ENCODE measurements around the gene SPNS2.

Gene SPNS2

DNA sequence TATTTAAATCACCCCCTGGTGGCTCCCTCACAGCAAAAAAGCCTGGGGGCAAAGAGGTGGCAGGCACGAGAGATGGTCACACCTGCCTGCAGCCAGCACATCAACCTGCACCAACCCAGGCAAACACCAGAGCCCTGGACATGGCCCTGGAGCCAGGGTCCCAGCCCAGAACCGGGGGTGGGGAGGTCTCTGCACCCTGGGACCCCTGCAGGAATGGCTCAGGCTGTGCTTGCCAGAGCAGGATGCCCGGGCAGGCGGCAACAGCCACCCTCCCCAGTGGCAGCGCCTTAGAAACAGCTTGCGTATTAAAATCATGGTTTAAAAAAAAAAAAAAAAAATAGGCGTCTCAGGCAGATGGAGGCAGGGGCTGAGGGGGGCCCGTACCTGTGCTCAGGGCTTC lies 40.3 kb downstream of the SPNS2 start:
- no peak for DNase-seq

- DNase-seq = no peak
Observed at GRCh38 chr17:4539576-4540223, 41.0 kb downstream of the SPNS2 start.

DNA sequence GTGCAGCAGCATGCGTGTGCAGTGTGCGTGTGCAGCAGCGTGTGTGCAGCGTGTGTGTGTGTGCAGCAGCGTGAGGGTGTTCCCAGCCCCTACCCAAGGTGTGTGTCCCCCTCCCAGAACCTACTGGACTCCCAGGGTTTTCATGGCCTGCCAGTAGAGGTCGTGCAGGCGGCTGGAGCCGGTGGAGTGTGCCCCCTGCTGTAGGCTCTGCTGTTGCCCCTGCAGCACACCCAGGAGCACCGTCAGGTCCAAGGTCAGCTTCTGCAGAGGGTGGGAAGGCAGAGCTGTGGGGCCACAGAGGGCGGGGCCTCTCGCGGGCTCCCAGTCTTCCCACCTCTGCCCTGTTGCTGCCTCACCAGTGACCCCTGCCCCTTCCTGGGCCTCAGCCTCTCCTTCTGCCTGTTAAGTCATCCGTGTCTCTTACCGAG lies 41.6 kb downstream of the SPNS2 start:
- no peak for DNase-seq

- no peak for DNase-seq
Observed at GRCh38 chr17:4540687-4541327, 42.1 kb downstream of the SPNS2 start.

DNA sequence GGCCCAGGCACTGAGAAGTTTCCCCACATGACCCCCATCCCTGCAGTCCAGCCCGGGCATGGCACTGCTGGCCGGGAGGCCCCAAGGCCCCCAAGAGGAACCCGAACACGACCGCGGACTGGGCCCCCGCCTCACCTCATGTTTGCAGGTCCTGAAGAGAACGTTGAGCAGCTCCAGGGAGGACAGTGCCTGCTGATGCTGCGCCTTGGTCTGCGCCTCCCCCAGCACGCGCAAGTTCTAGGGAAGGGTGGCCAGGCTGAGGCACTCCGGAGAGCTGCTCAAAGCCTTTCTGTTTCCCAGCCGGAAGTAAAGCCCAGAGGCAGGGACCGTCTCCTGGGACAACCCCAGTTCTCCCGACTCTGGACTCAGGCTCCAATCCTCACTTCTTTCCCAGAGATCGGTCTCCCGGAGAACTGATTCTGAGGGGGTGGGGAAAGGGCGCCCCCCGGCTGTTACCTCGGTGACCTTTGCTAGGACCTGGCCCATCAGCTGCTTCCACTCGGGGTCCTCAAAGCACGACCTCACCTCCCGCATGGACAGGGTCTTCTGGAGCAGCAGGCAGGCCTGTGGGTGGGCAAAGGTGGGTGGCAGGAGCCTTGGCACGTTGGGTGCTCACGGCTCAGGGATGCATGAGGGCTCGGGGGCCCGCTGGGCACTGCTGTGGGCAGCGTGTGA lies 42.8 kb downstream of the SPNS2 start:
- DNase-seq = no peak

GRCh38 chr17:4542003-4542725 lies 43.5 kb downstream of the SPNS2 start:
- no peak for DNase-seq

GRCh38 chr17:4542726-4543191 lies 44.1 kb downstream of the SPNS2 start:
- DNase-seq = no peak

GRCh38 chr17:4543557-4544026 lies 44.9 kb downstream of the SPNS2 start:
- no peak for DNase-seq

- DNase-seq = no peak
Observed at GRCh38 chr17:4544135-4544950, 45.7 kb downstream of the SPNS2 start.

- no peak for DNase-seq
Observed at GRCh38 chr17:4544951-4545216, 46.2 kb downstream of the SPNS2 start.

DNA sequence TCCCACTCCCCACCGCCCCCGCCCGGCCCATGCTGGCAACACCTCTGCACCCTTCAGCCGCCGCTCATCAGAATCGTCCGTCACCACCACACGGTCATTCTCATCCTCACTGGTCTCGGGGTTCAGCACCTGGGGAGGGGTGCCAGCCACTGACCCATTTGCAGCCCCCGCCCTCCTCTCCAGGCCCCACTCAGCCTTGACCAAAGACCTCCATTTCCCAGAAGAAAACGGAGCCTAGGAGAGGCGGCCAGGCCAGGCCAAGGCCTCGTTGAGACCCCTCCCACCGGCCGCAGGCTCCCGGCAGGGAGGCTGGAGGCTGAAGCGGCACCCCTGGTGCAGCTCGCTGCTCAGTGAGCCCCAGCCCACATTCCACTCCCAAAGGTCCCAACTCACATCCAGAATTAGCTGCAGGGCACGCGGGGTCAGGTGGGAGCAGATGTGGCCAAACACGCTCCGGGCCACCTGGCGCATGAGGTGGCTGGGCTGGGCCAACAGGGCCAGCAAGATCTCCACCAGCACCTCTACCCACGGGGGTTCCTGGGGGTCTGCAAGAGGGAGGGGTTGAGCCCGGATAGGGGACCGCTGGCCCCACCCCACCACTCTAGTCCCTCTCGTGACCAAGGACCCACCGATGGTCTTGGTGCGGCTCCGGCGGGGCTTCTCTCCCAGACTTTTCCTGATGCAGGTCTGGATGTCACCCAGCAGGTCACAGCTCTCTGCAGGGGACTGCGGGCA lies 46.7 kb downstream of the SPNS2 start:
- DNase-seq = no peak

GRCh38 chr17:4547118-4547906 lies 48.6 kb downstream of the SPNS2 start:
- no peak for DNase-seq

- no peak for DNase-seq
Observed at GRCh38 chr17:4548061-4548461, 49.4 kb downstream of the SPNS2 start.

- no peak for DNase-seq
Observed at GRCh38 chr17:4548721-4549531, 50.2 kb downstream of the SPNS2 start.

DNA sequence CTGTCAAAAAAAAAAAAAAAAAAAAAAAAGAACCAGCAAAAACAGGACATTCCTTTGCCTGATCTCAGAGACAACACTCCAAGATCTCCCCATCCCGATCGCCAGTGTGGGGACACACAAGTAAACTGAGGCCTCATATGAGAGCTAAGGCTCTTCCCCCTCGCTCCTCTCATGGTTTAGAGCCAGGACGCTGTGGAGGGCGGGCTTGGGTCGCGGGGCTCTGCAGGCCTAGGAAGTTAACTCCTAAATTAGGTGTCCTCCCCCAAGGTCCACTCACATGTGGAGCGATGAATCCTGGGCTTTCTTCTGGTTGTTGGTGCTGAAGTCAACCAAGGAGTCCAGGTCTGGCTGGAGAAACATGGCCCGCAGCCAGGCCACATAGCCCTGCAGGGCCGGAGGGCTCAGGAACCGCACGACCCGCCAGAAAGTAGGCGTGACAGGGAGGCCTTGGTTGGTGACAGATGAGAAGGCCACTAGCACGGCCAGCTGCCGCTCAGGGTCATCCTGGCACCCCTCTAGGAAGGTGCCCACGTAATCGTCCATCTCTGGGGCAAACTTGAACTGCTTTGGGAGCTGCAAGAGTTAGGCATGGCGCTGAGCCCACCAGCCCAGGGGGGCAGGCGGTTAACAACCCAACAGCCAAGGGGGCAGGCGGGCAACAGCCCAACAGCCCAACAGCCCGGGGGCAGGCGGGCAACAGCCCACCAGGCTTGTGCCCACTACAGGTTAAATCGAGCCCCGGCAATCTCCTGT lies 51.3 kb downstream of the SPNS2 start:
- DNase-seq = no peak

DNA sequence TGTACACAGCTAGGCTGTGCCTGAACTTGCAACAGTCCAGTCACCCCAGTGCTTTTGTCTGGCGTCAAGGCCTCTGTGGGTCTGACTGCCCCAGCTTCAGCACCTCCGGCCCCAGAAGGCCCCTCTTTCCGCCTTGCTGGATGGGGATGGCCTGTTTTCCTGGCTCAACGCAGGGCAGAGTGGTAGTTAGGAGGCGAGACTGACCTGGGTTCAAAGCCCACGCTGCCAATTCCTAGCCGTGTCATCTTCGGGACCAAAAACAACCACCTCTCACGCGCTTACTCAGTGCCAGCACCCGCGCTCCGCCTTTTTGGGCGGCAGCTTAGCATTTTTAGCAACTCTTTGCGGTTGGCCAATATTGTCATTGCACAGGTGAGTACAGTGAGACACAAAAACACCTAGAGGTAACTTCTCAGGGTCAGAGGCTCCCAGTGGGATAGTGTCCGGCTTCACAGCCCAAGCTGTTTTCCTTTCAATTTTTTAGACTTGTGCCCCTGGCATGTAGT lies 51.9 kb downstream of the SPNS2 start:
- DNase-seq = no peak

DNA sequence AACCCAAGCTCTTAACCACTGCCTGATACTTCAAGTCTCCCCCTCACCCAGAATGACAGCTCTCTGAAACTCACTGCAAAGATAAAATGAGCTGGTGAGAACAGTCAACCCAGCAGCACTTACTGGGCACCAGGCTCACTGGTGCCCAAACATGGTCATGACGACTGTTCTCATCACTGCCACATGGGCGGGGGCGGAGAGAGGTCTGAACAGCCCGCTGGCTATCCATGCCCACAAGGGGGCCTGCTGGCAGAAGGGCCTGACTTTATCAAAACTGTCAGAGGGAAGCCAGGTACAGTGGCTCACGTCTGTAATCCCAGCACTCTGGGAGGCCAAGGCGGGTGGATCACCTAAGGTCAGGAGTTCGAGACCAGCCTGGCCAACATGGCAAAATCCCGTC lies 52.5 kb downstream of the SPNS2 start:
- no peak for DNase-seq

DNA sequence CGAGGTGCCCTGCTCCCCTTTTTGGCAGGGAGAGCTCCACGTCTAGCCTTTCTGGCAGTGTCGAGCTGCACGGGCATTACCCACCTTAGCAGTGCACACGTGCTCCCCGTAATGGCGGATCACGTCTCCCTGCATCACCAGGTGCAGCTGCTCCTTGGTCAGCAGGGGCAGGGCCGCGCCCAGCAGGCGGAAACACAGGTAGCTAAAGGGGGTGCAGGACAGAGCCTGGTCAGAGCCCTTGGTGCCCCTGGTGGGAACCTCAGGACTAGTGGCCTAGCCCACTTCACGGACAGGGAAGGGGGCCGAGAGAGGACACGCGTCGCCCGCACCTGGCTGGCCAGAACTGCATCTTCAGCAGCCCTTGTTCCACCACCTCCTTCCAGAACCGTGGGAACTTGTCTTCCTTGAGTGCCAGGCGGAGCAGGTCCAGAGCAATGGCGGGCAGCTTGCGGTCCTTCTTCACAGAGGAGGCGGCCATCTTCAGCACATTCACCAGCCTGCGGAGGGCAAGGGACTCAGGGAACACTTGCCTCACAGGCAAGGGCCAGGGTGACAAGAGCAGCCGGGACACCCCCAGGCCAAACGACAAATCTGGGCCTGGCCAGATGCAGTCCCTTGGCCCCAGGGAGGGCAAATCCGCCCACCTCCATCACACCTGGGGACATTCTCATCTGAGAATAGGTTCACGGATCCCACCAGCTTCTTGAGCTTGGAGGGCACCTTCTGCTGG lies 53.3 kb downstream of the SPNS2 start:
- DNase-seq = no peak

- DNase-seq = no peak
Observed at GRCh38 chr17:4553669-4554068, 55.0 kb downstream of the SPNS2 start.
